Lower leg skin (tissue), 4 donors: ENCODE data around the gene APOM. TPM values are rescaled to one million over a fixed set of nuclear protein-coding genes. Genes with fewer than 3 reads are reported as not detected.

Experiments
- DNase-seq, 2 donors: peaks; one replicate each; pipeline ENCODE4 v3.0.0-alpha.2; 2019; ENCODE audit warnings: low spot score in 2 of 2
- H3K4me3 ChIP-seq: fragments of 200-600 bp; sonication (generic); 2 replicates; pipeline ENCODE4 v1.5.1; 2017; ENCODE audit warnings: mild to moderate bottlenecking, low read depth; ENCODE audit not compliant: poor library complexity, severe bottlenecking
- CTCF ChIP-seq, 3 donors: fragments of 450-650 bp; IDR thresholded peaks; one replicate each; pipeline ENCODE4 v1.5.1; 2016; ENCODE audit warnings: antibody characterized with exemption in 3 of 3, mild to moderate bottlenecking in 3 of 3, moderate library complexity in 2 of 3
- POLR2A ChIP-seq, 2 donors: fragments of 450-650 bp; IDR thresholded peaks; one replicate each; pipeline ENCODE4 v1.6.1; 2016 to 2017; ENCODE audit warnings: antibody characterized with exemption in 2 of 2, mild to moderate bottlenecking in 1 of 2, moderate library complexity in 1 of 2
- WGBS, 2 donors: methylation state at CpG; one replicate each; pipeline ENCODE4 v1.1.5; 2018; 5-methylcytosine and 5-hydroxymethylcytosine counted together
- intact Hi-C: fragments of 100-400 bp; cut with DNase I; formaldehyde crosslinking; loops from one replicate; pipeline ENCODE4 v1.15.0; 2023; ENCODE audit warnings: low total_unique reads
- total RNA-seq, 4 donors: library from RNA; depleted of rRNA; stranded (reverse); fragments of >200 nt; gene quantifications; one replicate each; pipeline ENCODE4 v1.1.0, GENCODE V29; 2016

The APOM gene
- total RNA-seq, 4 donors from 2014 or later, result 1.7 to 7.2 (median 2.5) TPM

GRCh38 chr6:31629014-31629413 lies 26.7 kb upstream of the APOM start:
- WGBS, 2 donors, result 90 to 93% methylated on average over 7 of the region's 7 CpGs
- H3K4me3 ChIP-seq, result no peak overlapping the region
- no peak for TF ChIP-seq CTCF (IDR thresholded peaks at IDR 0.05)
- no peak for TF ChIP-seq POLR2A (IDR thresholded peaks at IDR 0.05)
- no peak for DNase-seq
- intact Hi-C loops, result no loop called here

- 79 to 85% methylated on average over 25 of the region's 25 CpGs for WGBS, 2 donors
- H3K4me3 ChIP-seq, result no peak overlapping the region
- intact Hi-C loops, result no loop called here
- TF ChIP-seq POLR2A (IDR thresholded peaks at IDR 0.05), result no peak
- TF ChIP-seq CTCF (IDR thresholded peaks at IDR 0.05), result no peak
- DNase-seq, result no peak
Measured at GRCh38 chr6:31630177-31630934, 25.3 kb upstream of the APOM start.

DNA sequence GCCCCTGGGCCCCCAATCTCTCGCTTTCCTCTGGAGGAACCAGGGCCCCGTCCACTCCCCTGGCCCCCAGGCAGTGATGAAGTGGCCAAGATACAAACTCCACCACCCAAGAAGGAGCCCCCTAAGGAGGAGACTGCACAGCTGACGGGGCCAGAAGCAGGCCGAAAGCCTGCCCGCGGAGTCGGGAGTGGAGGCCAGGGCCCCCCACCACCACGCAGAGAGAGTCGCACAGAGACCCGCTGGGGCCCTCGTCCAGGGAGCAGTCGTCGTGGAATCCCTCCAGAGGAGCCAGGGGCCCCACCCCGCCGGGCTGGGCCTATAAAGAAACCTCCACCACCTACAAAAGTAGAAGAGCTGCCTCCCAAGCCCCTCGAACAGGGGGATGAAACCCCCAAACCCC lies 24.5 kb upstream of the APOM start:
- TF ChIP-seq POLR2A (IDR thresholded peaks at IDR 0.05) (no peak), CTCF (IDR thresholded peaks at IDR 0.05) (no peak)
- intact Hi-C loops, result no loop called here
- H3K4me3 ChIP-seq, result no peak overlapping the region
- 83 to 87% methylated on average over 15 to 16 of the region's 16 CpGs for WGBS, 2 donors
- no peak for DNase-seq

- H3K4me3 ChIP-seq, result no peak overlapping the region
- TF ChIP-seq POLR2A (IDR thresholded peaks at IDR 0.05) (no peak), CTCF (IDR thresholded peaks at IDR 0.05) (no peak)
- intact Hi-C loops, result no loop called here
- no peak for DNase-seq
- WGBS, 2 donors, result 85 to 87% methylated on average over 27 to 32 of the region's 32 CpGs
Measured at GRCh38 chr6:31631681-31632278, 23.9 kb upstream of the APOM start.

DNA sequence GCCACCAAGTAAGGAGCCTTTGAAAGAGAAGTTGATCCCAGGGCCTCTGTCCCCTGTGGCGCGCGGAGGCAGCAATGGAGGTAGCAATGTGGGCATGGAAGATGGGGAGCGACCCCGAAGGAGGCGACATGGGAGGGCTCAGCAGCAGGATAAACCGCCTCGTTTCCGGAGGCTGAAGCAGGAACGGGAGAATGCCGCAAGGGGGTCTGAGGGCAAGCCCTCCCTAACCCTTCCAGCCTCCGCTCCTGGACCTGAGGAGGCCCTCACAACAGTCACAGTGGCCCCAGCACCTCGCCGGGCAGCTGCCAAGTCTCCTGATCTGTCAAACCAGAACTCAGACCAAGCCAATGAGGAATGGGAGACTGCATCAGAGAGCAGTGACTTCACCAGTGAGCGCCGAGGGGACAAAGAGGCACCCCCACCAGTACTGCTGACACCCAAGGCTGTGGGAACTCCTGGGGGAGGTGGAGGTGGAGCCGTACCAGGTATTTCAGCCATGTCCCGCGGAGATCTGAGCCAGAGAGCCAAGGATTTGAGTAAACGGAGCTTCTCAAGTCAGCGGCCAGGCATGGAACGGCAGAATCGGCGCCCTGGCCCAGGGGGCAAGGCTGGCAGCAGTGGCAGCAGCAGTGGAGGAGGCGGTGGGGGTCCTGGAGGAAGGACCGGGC lies 23.3 kb upstream of the APOM start:
- DNase-seq, result no peak
- 87 to 93% methylated on average over 26 of the region's 26 CpGs for WGBS, 2 donors
- no peak for TF ChIP-seq CTCF (IDR thresholded peaks at IDR 0.05)
- TF ChIP-seq POLR2A (IDR thresholded peaks at IDR 0.05), result no peak
- intact Hi-C loops, result no loop called here
- no peak overlapping the region for H3K4me3 ChIP-seq
